ENCODE data around the gene CADM1. TPM values are rescaled to one million over a fixed set of nuclear protein-coding genes. Genes with fewer than 3 reads are reported as not detected.

CADM1 gene
- total RNA-seq, 2 experiments from 2014 or later: 1.2 to 1.8 TPM

DNA sequence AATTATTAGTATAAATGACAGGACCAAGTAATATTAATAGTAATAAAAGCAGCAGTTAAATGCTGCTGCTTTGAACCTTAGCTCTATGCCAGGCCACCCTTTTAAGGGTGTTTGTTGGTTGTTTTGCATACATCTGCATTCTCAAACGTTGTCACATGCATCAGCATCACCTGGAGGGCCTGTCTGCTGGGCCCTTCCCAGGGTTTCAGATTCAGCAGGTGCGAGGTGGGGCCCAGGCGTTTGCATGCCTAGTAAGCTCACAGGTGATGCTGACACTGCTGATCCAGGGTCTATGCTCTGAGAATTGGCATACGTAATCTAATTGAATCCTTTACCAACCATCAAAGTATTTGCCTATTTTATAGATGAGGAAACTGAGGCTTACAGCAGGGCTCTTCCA, 246.5 kb downstream of the CADM1 start:
- H3K27ac Mint-ChIP-seq: no peak overlapping the region
- ATAC-seq (ENCODE audit: low read depth): no peak

GRCh38 chr11:115257270-115257669, 246.9 kb downstream of the CADM1 start:
- H3K27me3 Mint-ChIP-seq: no peaks in the 10 kb centered on the region
- no peaks in the 10 kb centered on the region for H3K9me3 Mint-ChIP-seq
- ATAC-seq (ENCODE audit: low read depth) (no peak), DNase-seq (no peak)
- no peaks in the 10 kb centered on the region for H3K36me3 Mint-ChIP-seq
- no peak overlapping the region for H3K27ac Mint-ChIP-seq
- no peaks in the 10 kb centered on the region for H3K4me1 Mint-ChIP-seq
- POLR2A ChIA-PET: no interaction called here
- H3K4me3 Mint-ChIP-seq: no peak overlapping the region

More for the DNA sequence above, 246.5 kb downstream of the CADM1 start:
- Mint-ChIP-seq H3K36me3 (no peaks in the 10 kb centered on the region), H3K4me1 (no peaks in the 10 kb centered on the region), H3K4me3 (no peak overlapping the region), H3K27me3 (no peaks in the 10 kb centered on the region), H3K9me3 (no peaks in the 10 kb centered on the region)
- POLR2A ChIA-PET: no interaction called here
- DNase-seq: no peak

- DNase-seq: no peak
- H3K4me3 Mint-ChIP-seq: no peak overlapping the region
- no peaks in the 10 kb centered on the region for H3K4me1 Mint-ChIP-seq
- no peaks in the 10 kb centered on the region for H3K27me3 Mint-ChIP-seq
- no peak for ATAC-seq (ENCODE audit: low read depth)
- H3K27ac Mint-ChIP-seq: no peak overlapping the region
- H3K36me3 Mint-ChIP-seq: no peaks in the 10 kb centered on the region
- no peaks in the 10 kb centered on the region for H3K9me3 Mint-ChIP-seq
- POLR2A ChIA-PET: no interaction called here
These were observed 247.6 kb downstream of the CADM1 start for GRCh38 chr11:115256397-115257197.

- H3K27ac Mint-ChIP-seq: no peak overlapping the region
- no peak for ATAC-seq (ENCODE audit: low read depth)
These were observed 249.0 kb downstream of the CADM1 start for GRCh38 chr11:115255006-115255762.

GRCh38 chr11:115251126-115251525, 253.1 kb downstream of the CADM1 start:
- no peak for ATAC-seq (ENCODE audit: low read depth)
- Mint-ChIP-seq H3K36me3 (no peaks in the 10 kb centered on the region), H3K4me3 (no peak overlapping the region), H3K27ac (no peak overlapping the region), H3K27me3 (no peaks in the 10 kb centered on the region), H3K9me3 (no peaks in the 10 kb centered on the region), H3K4me1 (no peaks in the 10 kb centered on the region)
- POLR2A ChIA-PET: no interaction called here
- DNase-seq: no peak

More at GRCh38 chr11:115255006-115255762, 249.0 kb downstream of the CADM1 start:
- POLR2A ChIA-PET: no interaction called here
- Mint-ChIP-seq H3K27me3 (no peaks in the 10 kb centered on the region), H3K4me1 (no peaks in the 10 kb centered on the region), H3K9me3 (no peaks in the 10 kb centered on the region), H3K4me3 (no peak overlapping the region), H3K36me3 (no peaks in the 10 kb centered on the region)
- no peak for DNase-seq

DNA sequence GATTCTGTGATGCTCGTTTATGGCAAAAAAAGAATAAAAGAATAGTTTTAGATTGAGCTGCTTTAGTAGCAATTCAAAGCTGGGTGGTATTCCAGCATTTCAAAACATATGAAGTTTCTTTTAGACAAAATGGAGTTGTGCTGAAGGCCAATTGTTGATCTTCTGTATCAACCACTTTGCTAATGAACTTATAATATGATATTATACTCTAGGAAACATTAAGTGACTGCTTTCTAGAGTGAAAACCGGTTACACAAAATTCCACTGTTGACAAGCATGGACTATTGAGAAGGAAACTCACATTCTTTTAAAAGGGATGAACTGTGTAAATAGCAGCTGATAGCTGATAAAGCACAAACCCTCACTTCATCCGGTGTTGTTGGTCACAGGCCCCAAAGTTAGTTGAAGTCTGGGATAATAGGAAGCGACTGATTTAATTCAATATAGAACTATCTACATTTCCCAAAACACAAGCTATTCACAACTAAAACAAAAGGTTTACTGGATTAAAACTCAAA, 255.1 kb downstream of the CADM1 start:
- H3K27me3 Mint-ChIP-seq: no peaks in the 10 kb centered on the region
- no peaks in the 10 kb centered on the region for H3K36me3 Mint-ChIP-seq
- H3K4me3 Mint-ChIP-seq: no peak overlapping the region
- H3K27ac Mint-ChIP-seq: no peak overlapping the region
- POLR2A ChIA-PET: no interaction called here
- no peak for DNase-seq
- no peaks in the 10 kb centered on the region for H3K9me3 Mint-ChIP-seq
- no peak for ATAC-seq (ENCODE audit: low read depth)
- H3K4me1 Mint-ChIP-seq: no peaks in the 10 kb centered on the region

DNA sequence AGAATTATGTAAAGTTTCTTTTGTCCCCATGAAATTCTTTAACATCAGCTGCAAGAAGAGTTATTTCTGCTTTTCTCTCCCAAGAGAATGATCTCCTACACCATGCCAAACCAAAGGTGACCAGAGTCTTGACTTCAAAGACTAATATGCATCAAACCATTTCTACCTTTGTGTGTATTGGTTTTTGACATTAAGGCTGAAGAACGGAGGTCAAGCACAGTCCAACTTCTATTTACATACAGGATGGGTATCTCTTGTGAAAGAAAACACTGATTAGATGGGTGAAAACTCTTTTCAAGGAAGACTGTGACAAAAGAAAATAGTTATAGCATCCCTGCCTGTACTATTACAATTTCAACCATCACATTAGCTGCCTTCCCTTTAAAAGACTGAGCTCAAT, 256.3 kb downstream of the CADM1 start:
- no peaks in the 10 kb centered on the region for H3K36me3 Mint-ChIP-seq
- no peaks in the 10 kb centered on the region for H3K9me3 Mint-ChIP-seq
- H3K4me1 Mint-ChIP-seq: no peaks in the 10 kb centered on the region
- DNase-seq: no peak
- no peak overlapping the region for H3K27ac Mint-ChIP-seq
- no peak overlapping the region for H3K4me3 Mint-ChIP-seq
- POLR2A ChIA-PET: no interaction called here
- no peak for ATAC-seq (ENCODE audit: low read depth)
- H3K27me3 Mint-ChIP-seq: no peaks in the 10 kb centered on the region

DNA sequence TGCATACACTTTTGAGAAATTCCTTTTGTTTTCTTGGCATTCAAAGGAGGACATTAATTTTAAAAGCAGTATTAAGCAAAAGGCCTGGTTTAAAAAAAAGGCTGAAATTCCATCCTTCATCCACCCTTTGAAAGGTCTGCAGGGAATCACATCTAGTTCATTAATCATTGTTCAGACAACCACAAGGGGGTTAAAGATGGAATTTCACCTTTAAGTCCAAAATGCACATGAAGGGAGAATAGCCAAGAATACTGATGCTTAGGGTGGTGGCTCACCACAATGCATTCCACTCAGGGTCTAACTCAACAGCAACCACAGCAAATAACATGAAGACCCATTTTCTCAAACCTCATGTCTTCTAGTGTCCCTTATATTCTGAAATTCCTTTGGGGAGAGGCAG, 256.9 kb downstream of the CADM1 start:
- no peak overlapping the region for H3K27ac Mint-ChIP-seq
- POLR2A ChIA-PET: no interaction called here

GRCh38 chr11:115244758-115245157, 259.5 kb downstream of the CADM1 start:
- Mint-ChIP-seq H3K27ac (no peak overlapping the region), H3K4me1 (no peaks in the 10 kb centered on the region), H3K9me3 (no peaks in the 10 kb centered on the region), H3K4me3 (no peak overlapping the region), H3K36me3 (no peaks in the 10 kb centered on the region), H3K27me3 (no peaks in the 10 kb centered on the region)
- ATAC-seq (ENCODE audit: low read depth): no peak
- POLR2A ChIA-PET: no interaction called here
- no peak for DNase-seq

More for the DNA sequence above, 256.9 kb downstream of the CADM1 start:
- Mint-ChIP-seq H3K4me1 (no peaks in the 10 kb centered on the region), H3K27me3 (no peaks in the 10 kb centered on the region), H3K9me3 (no peaks in the 10 kb centered on the region), H3K36me3 (no peaks in the 10 kb centered on the region), H3K4me3 (no peak overlapping the region)
- DNase-seq: no peak
- no peak for ATAC-seq (ENCODE audit: low read depth)

GRCh38 chr11:115244296-115244695, 259.9 kb downstream of the CADM1 start:
- no peaks in the 10 kb centered on the region for H3K27me3 Mint-ChIP-seq
- H3K27ac Mint-ChIP-seq: no peak overlapping the region
- no peak for DNase-seq
- POLR2A ChIA-PET: no interaction called here
- H3K9me3 Mint-ChIP-seq: no peaks in the 10 kb centered on the region
- ATAC-seq (ENCODE audit: low read depth): no peak
- H3K36me3 Mint-ChIP-seq: no peaks in the 10 kb centered on the region
- no peaks in the 10 kb centered on the region for H3K4me1 Mint-ChIP-seq
- H3K4me3 Mint-ChIP-seq: no peak overlapping the region

GRCh38 chr11:115242982-115243381, 261.2 kb downstream of the CADM1 start:
- no peaks in the 10 kb centered on the region for H3K27me3 Mint-ChIP-seq
- no peaks in the 10 kb centered on the region for H3K36me3 Mint-ChIP-seq
- ATAC-seq (ENCODE audit: low read depth): no peak

DNA sequence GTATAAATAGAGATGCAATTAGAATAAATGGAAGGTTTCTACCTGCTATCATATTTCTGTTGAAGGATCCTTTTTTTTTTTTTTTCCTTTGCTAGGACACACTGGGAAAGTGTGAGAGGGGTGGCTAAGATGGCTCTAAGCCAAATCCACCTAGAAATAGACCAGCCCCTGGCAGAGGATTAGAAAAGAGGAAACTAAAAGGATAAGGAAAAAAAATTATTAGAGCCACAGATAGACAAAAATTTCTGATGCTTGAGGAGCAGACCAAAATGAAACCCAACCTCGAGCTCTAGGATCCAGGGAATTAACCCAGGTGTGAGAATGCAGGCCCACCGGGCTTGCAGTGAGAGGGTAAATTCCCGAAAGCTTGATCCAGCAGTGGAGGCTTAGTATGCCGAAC, 262.3 kb downstream of the CADM1 start:
- H3K4me3 Mint-ChIP-seq: no peak overlapping the region
- DNase-seq: no peak
- H3K36me3 Mint-ChIP-seq: no peaks in the 10 kb centered on the region
- no peak for ATAC-seq (ENCODE audit: low read depth)
- H3K9me3 Mint-ChIP-seq: no peaks in the 10 kb centered on the region
- H3K4me1 Mint-ChIP-seq: no peaks in the 10 kb centered on the region
- POLR2A ChIA-PET: no interaction called here
- no peaks in the 10 kb centered on the region for H3K27me3 Mint-ChIP-seq
- H3K27ac Mint-ChIP-seq: no peak overlapping the region

More at GRCh38 chr11:115242982-115243381, 261.2 kb downstream of the CADM1 start:
- Mint-ChIP-seq H3K4me1 (no peaks in the 10 kb centered on the region), H3K4me3 (no peak overlapping the region), H3K9me3 (no peaks in the 10 kb centered on the region), H3K27ac (no peak overlapping the region)
- DNase-seq: no peak
- POLR2A ChIA-PET: no interaction called here

DNA sequence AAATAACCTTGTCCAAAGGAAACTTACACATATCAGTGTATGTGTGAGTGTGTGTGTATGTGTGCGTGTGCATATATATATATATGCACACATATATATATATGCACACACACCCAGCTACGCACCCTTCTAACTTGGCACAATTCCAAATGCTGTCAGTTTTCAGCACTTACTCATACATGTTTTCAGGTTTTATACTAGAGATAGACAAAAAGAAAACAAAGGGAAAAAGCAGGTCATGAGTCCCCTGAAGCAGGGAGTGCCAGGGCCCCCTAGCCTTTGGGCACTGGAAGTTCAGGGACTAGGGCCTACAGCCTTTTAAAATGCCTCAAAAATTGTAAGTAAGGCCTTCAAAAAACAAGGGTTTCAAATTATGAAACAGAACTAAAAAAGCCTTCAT, 265.4 kb downstream of the CADM1 start:
- DNase-seq (no peak), ATAC-seq (ENCODE audit: low read depth) (no peak)
- H3K36me3 Mint-ChIP-seq: no peaks in the 10 kb centered on the region
- POLR2A ChIA-PET: no interaction called here
- no peak overlapping the region for H3K27ac Mint-ChIP-seq
- no peak overlapping the region for H3K4me3 Mint-ChIP-seq
- H3K4me1 Mint-ChIP-seq: no peaks in the 10 kb centered on the region
- no peaks in the 10 kb centered on the region for H3K9me3 Mint-ChIP-seq
- no peaks in the 10 kb centered on the region for H3K27me3 Mint-ChIP-seq

- no peaks in the 10 kb centered on the region for H3K4me1 Mint-ChIP-seq
- no peak overlapping the region for H3K4me3 Mint-ChIP-seq
- no peak for DNase-seq
- no peaks in the 10 kb centered on the region for H3K9me3 Mint-ChIP-seq
- no peaks in the 10 kb centered on the region for H3K36me3 Mint-ChIP-seq
- no peak for ATAC-seq (ENCODE audit: low read depth)
- no peak overlapping the region for H3K27ac Mint-ChIP-seq
- POLR2A ChIA-PET: no interaction called here
- no peaks in the 10 kb centered on the region for H3K27me3 Mint-ChIP-seq
These were observed 266.1 kb downstream of the CADM1 start for GRCh38 chr11:115238086-115238485.
